GM23248 (cell line): ENCODE results near the gene DPCD.

Source experiments
- EZH2 ChIP-seq: fragments of 200-600 bp; sonication (generic); IDR thresholded peaks from 2 replicates; pipeline ENCODE4 v1.6.1; 2018; ENCODE audit warnings: antibody characterized with exemption, mild to moderate bottlenecking; ENCODE audit not compliant: insufficient read depth, poor library complexity, severe bottlenecking
- EZH2phosphoT487 ChIP-seq: fragments of 200-600 bp; sonication (generic); IDR thresholded peaks from 2 replicates; pipeline ENCODE4 v1.6.1; 2018; ENCODE audit warnings: antibody characterized with exemption, moderate library complexity, mild to moderate bottlenecking, low read depth; ENCODE audit not compliant: insufficient read depth

DNA sequence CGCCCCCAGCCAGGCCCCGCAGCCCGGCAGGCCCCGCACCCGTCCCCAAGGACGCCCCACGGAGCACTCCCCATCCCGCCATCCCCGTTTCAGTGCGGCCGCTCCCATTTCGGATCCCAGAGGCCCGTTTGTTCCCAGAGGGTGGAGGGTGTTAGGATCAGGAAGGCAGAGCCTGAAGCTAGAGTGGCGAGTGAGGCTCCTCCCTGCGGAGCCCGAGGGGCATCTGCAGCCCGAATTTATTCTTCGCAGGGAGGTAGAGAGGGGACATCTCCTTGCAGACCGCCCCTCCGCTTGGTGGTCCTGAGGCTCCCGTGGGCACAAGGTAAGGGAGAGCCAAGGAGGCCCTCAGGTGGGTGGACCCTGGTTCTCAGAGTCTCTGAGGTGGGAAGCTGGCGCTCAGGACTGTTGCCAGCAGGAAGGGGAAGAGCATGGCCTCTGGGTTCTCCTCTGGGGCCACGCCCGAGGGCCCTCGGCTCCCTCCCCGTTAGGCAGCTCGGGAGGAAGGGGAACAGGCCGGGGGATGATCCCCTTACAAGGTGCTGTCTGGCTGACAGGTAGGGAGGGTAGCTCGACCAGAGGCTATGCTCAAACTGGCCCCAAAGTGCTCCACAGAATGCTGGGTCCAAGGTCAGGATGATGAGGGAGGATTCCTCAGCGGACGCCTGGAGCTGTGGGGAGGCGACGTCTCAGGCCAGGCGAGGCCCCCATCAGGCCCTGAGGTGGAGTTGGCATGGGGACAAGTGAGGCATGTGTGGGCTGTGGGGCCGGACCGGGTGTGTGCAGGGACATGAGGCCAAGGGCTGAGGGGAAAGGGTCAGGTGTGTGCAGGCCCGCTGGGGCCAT, 17.5 kb upstream of the DPCD start:
- no peak for TF ChIP-seq EZH2phosphoT487
- TF ChIP-seq EZH2 = no peak
